K562 (cell line): ENCODE data around the gene CCDC33. TPM values are rescaled to one million over a fixed set of nuclear protein-coding genes. Genes with fewer than 3 reads are reported as not detected.

ENCODE experiments used
- ATAC-seq: fragments of 200-7000 bp; cut with Tn5 transposase; 3 replicates; pipeline ENCODE4 v1.9.1; 2020; ENCODE audit warnings: moderate library complexity
- BruUV-seq: library from RNA; stranded (reverse); fragments of 400-500 nt; replicated peaks from 2 replicates; lab custom pipeline; 2021; lab: Mats Ljungman, UMichigan
- CTCF ChIA-PET: fragments of 300-600 bp; formaldehyde crosslinking; extraction: SDS; loops from one replicate; lab custom pipeline; 2021; ENCODE audit warnings: low intra/inter-chr PET ratio; lab: Yijun Ruan, JAX
- POLR2A ChIA-PET: fragments of 300-600, 350-650 bp; sonication (Branson Sonifier 250); formaldehyde crosslinking; extraction: SDS; loops from one replicate; lab custom pipeline; 2021; ENCODE audit warnings: antibody characterized with exemption, inconsistent platforms; lab: Yijun Ruan, JAX
- DNase-seq, 4 experiments: peaks; one replicate each; pipeline versions ENCODE4 v3.0.0 to v3.0.0-alpha.2; 2011 to 2018; ENCODE audit warnings: low spot score in 3 of 4, mixed read lengths in 3 of 4; ENCODE audit errors: extremely low read depth in 1 of 4
- FAIRE-seq: peaks from 2 replicates; lab custom pipeline; 2011; peaks lifted over from hg19 to GRCh38; lab: Jason Lieb, UNC
- H2AFZ ChIP-seq: 2 replicates; pipeline ENCODE4 v1.6.0; 2011; ENCODE audit warnings: low read depth, low read length, control low read depth, inconsistent platforms
- H3K27ac ChIP-seq: fragments of 200-600 bp; 3 replicates; pipeline ENCODE4 v1.8.0; 2011; ENCODE audit warnings: low read depth, mild to moderate bottlenecking, control low read depth, inconsistent platforms, low read length, moderate library complexity, mixed read lengths; ENCODE audit errors: extremely low read depth
- H3K27me3 ChIP-seq, 2 experiments: fragments of 300-600 bp in 1 of 2; 2 replicates in 1 of 2; 3 replicates in 1 of 2; pipeline versions ENCODE4 v1.6.0 to v1.8.0; 2011; ENCODE audit warnings: inconsistent platforms in 2 of 2, low read length in 2 of 2, mild to moderate bottlenecking in 1 of 2, mixed read lengths in 1 of 2, moderate library complexity in 1 of 2; ENCODE audit not compliant: control insufficient read depth in 2 of 2, insufficient read depth in 2 of 2
- H3K36me3 ChIP-seq: fragments of 300-600 bp; 3 replicates; pipeline ENCODE4 v1.8.0; 2011; ENCODE audit warnings: mild to moderate bottlenecking, low read length, inconsistent platforms; ENCODE audit not compliant: control insufficient read depth, insufficient read depth
- H3K4me1 ChIP-seq, 2 experiments: fragments of 200-600 bp in 1 of 2; replicated peaks in 1 of 2; 2 replicates in 1 of 2; 3 replicates in 1 of 2; pipeline versions ENCODE4 v1.5.1 to v1.8.0; 2011; ENCODE audit warnings: inconsistent platforms in 2 of 2, low read length in 2 of 2, mild to moderate bottlenecking in 1 of 2, mixed read lengths in 1 of 2, moderate library complexity in 1 of 2; ENCODE audit not compliant: control insufficient read depth in 2 of 2, insufficient read depth in 2 of 2
- H3K4me2 ChIP-seq: 2 replicates; pipeline ENCODE4 v1.6.1; 2011; ENCODE audit warnings: low read length, control low read depth, inconsistent platforms, mixed read lengths; ENCODE audit not compliant: insufficient read depth
- H3K4me3 ChIP-seq: fragments of 200-600 bp; sonication (generic), shearing (Covaris generic); 2 replicates; pipeline ENCODE4 v1.5.1; 2016; ENCODE audit warnings: control low read depth, inconsistent platforms
- H3K79me2 ChIP-seq: fragments of 200-600 bp; 3 replicates; pipeline ENCODE4 v1.8.0; 2011; ENCODE audit warnings: low read length, inconsistent platforms; ENCODE audit not compliant: control insufficient read depth, insufficient read depth
- H3K9ac ChIP-seq, 2 experiments: 2 replicates each; pipeline versions ENCODE4 v1.6.0 to v1.6.1; 2011; ENCODE audit warnings: low read depth in 2 of 2, low read length in 2 of 2, control low read depth in 1 of 2, inconsistent platforms in 1 of 2, mild to moderate bottlenecking in 1 of 2, mixed read lengths in 1 of 2; ENCODE audit not compliant: insufficient read depth in 1 of 2
- H3K9me1 ChIP-seq: one replicate; pipeline ENCODE4 v1.6.0; 2011; ENCODE audit warnings: inconsistent platforms, mild to moderate bottlenecking, low read length, moderate library complexity; ENCODE audit not compliant: control insufficient read depth, insufficient read depth
- H3K9me3 ChIP-seq: replicated peaks from 2 replicates; pipeline ENCODE4 v1.5.1; 2011; ENCODE audit warnings: low read depth, low read length, inconsistent platforms; ENCODE audit not compliant: control insufficient read depth, insufficient read depth
- H4K20me1 ChIP-seq: replicated peaks from 2 replicates; pipeline ENCODE4 v1.6.1; 2011; ENCODE audit warnings: low read length, inconsistent platforms, mixed read lengths; ENCODE audit not compliant: control insufficient read depth, insufficient read depth
- ASH1L ChIP-seq: fragments of 450-650 bp; IDR thresholded peaks from 2 replicates; pipeline ENCODE4 v1.6.1; 2018; ENCODE audit warnings: borderline replicate concordance, mild to moderate bottlenecking, low read depth; ENCODE audit not compliant: partially characterized antibody
- CGGBP1 ChIP-seq: fragments of 250-450 bp; sonication (Bioruptor Pico); IDR thresholded peaks from 2 replicates; pipeline ENCODE4 v1.9.0; 2021; ENCODE audit warnings: mild to moderate bottlenecking
- CSDE1 ChIP-seq, 2 experiments: fragments of 450-650 bp; IDR thresholded peaks; 2 replicates each; pipeline ENCODE4 v1.6.1; 2016; ENCODE audit warnings: mild to moderate bottlenecking in 1 of 2
- GTF2E2 ChIP-seq: fragments of 200-800 bp; sonication (Bioruptor generic); IDR thresholded peaks from 2 replicates; pipeline ENCODE4 v1.6.1; 2016; ENCODE audit warnings: missing genetic modification characterization, missing compliant biosample characterization
- NCOA6 ChIP-seq: fragments of 450-650 bp; IDR thresholded peaks from 2 replicates; pipeline ENCODE4 v1.6.1; 2017; ENCODE audit warnings: mild to moderate bottlenecking
- NR2C2 ChIP-seq, 2 experiments: fragments of 200-800 bp in 1 of 2; sonication (Bioruptor generic) in 1 of 2; sonication (generic) in 1 of 2; formaldehyde crosslinking in 1 of 2; IDR thresholded peaks; 2 replicates each; pipeline versions ENCODE4 v1.6.1 to v1.8.0; 2016 to 2022; ENCODE audit warnings: mild to moderate bottlenecking in 1 of 2, missing compliant biosample characterization in 1 of 2, missing genetic modification characterization in 1 of 2, missing genetic modification reagents in 1 of 2
- SMAD1 ChIP-seq: fragments of 150-350 bp; IDR thresholded peaks from 2 replicates; pipeline ENCODE4 v1.6.1; 2014; ENCODE audit warnings: low read length, low read depth; ENCODE audit not compliant: partially characterized antibody
- TCF7L2 ChIP-seq: fragments of 150-350 bp; IDR thresholded peaks from 2 replicates; pipeline ENCODE4 v1.6.1; 2016; ENCODE audit warnings: low read depth, mild to moderate bottlenecking, low read length, moderate library complexity
- USF1 ChIP-seq: sonication (generic); formaldehyde crosslinking; IDR thresholded peaks from 2 replicates; pipeline ENCODE4 v1.9.0; 2022; ENCODE audit warnings: mild to moderate bottlenecking, missing genetic modification reagents
- ZBTB17 ChIP-seq: fragments of 450-650 bp; formaldehyde crosslinking; IDR thresholded peaks from 2 replicates; pipeline ENCODE4 v1.4.0; 2020; ENCODE audit warnings: mild to moderate bottlenecking
- ZBTB7A ChIP-seq: IDR thresholded peaks from 2 replicates; pipeline ENCODE4 v1.6.1; 2011; ENCODE audit warnings: low read depth, mild to moderate bottlenecking, low read length, moderate library complexity, borderline replicate concordance; ENCODE audit not compliant: control insufficient read depth
- ZNF280A ChIP-seq: fragments of 450-650 bp; IDR thresholded peaks from 2 replicates; pipeline ENCODE4 v1.6.1; 2018; ENCODE audit warnings: mild to moderate bottlenecking, low read depth; ENCODE audit not compliant: partially characterized antibody
- ZNF395 ChIP-seq: fragments of 200-800 bp; sonication (Bioruptor generic); IDR thresholded peaks from 2 replicates; pipeline ENCODE4 v1.6.1; 2017; ENCODE audit warnings: missing genetic modification characterization, missing compliant biosample characterization
- ZNF586 ChIP-seq: fragments of 450-650 bp; formaldehyde crosslinking; conservative IDR thresholded peaks from 2 replicates; pipeline ENCODE4 v1.4.0; 2020; ENCODE audit warnings: mild to moderate bottlenecking, moderate library complexity
- WGBS: fragments of 100-300 bp; shearing (Covaris generic); methylation state at CpG from one replicate; pipeline ENCODE4 v1.1.6; 2016; ENCODE audit warnings: low coverage, mixed read lengths; ENCODE audit not compliant: insufficient coverage; ENCODE audit errors: missing lambda C conversion rate; 5-methylcytosine and 5-hydroxymethylcytosine counted together
- in situ Hi-C: fragments of 300-500 bp; cut with MboI; formaldehyde crosslinking; loops from 4 replicates; pipeline ENCODE4 v1.15.0; 2018; ENCODE audit warnings: inconsistent platforms, mixed read lengths
- intact Hi-C: fragments of 100-400 bp; cut with micrococcal nuclease; formaldehyde crosslinking; loops from 2 replicates; pipeline ENCODE4 v1.14.2; 2022
- polyA plus RNA-seq, 8 experiments: library from polyadenylated mRNA; depleted of rRNA in 4 of 8; stranded (reverse) in 5 of 8; unstranded in 3 of 8; fragments of >200 nt; fragmentation: Nextera tagmentation in 2 of 8; fragmentation: Illumina TruSeq in 1 of 8; extraction: Ambion mirVana in 2 of 8; extraction: Trizol in 1 of 8; gene quantifications; 2 replicates each; pipeline versions ENCODE4 v1.2.1 to v1.2.3, GENCODE V29; 2011 to 2014; ENCODE audit warnings: inconsistent platforms in 1 of 8, missing spikeins in 1 of 8
- total RNA-seq, 7 experiments: library from RNA; depleted of rRNA in 6 of 7; stranded (reverse); fragments of >200 nt in 6 of 7; fragmentation: Illumina TruSeq in 2 of 7; extraction: Trizol in 2 of 7; gene quantifications; 2 replicates each; pipeline versions ENCODE4 v1.2.1 to v1.2.3, GENCODE V29; 2011 to 2021; ENCODE audit warnings: low replicate concordance in 1 of 7

Gene CCDC33
- total and polyA plus RNA-seq, 9 of the 15 experiments (the other 6 are each of a cell fraction or from before 2014, with no cell fraction given): 0.08 to 1.1 (median 0.15) TPM; not detected in 4

GRCh38 chr15:74328331-74329056 lies 92.4 kb downstream of the CCDC33 start (continued):
- TF ChIP-seq NCOA6 (no peak), TCF7L2 (no peak), SMAD1 (no peak), ZBTB7A (no peak), CSDE1 (IDR thresholded peaks at IDR 0.05) (no peak)
- TF ChIP-seq, all 486 proteins: peak for 0

- H3K36me3 ChIP-seq: no peaks in the 10 kb centered on the region
- no peak overlapping the region for H3K4me2 ChIP-seq
- H4K20me1 ChIP-seq: 0 out of 2 replicates have a peak, but pooled peaks cover 4% of the 10 kb centered on the region
- H3K4me1 ChIP-seq: peaks cover 0 to 3% of the 10 kb centered on the region in 2 experiments; a peak in 1 of 5 replicates
- in situ Hi-C loops (loop anchor here (25.0 kb wide), 1 partner anchor 956 kb away; the partner anchor contains the start of gene GOLGA6D), intact Hi-C loops (no loop called here)
- H3K9me3 ChIP-seq: no peaks in the 10 kb centered on the region
- ChIA-PET CTCF (interaction anchor here (0.8 kb wide), 1 partner anchor 440 kb away, joined by 3 read pairs; no protein-coding TSS in a partner anchor), POLR2A (interaction anchor here (0.6 to 1.3 kb wide), 2 partner anchors 9 to 23 kb away, joined by 3 to 4 read pairs; no protein-coding TSS in a partner anchor)
- DNase-seq: no peak
- peaks cover 9 to 62% of the 10 kb centered on the region in 2 experiments; a peak in 4 of 5 replicates for H3K27me3 ChIP-seq
- H3K4me3 ChIP-seq: no peak overlapping the region
- ATAC-seq: no peak; the same call in 2 of the 3 replicates
- no peak for FAIRE-seq
- H3K79me2 ChIP-seq: no peaks in the 10 kb centered on the region
- H3K27ac ChIP-seq: no peak overlapping the region
- no TSS peak for BruUV-seq
- no peak overlapping the region for H3K9ac ChIP-seq
- H2AFZ ChIP-seq: no peak overlapping the region
- 5% methylated on average over 10 of the region's 11 CpGs for WGBS
- peaks cover 4% of the 10 kb centered on the region for H3K9me1 ChIP-seq
- TF ChIP-seq CGGBP1 (CRISPR knock-in tag): no peak
- TF ChIP-seq USF1 (CRISPR knock-in tag): no peak
- no peak for TF ChIP-seq ZNF586 (CRISPR knock-in tag)
- no peak for TF ChIP-seq ZNF280A
- TF ChIP-seq NR2C2 (CRISPR knock-in tag; IDR thresholded peaks at IDR 0.05): no peak
- TF ChIP-seq NR2C2 (tag; IDR thresholded peaks at IDR 0.05): no peak
- no peak for TF ChIP-seq ASH1L
- TF ChIP-seq ZBTB17 (CRISPR knock-in tag): no peak
- TF ChIP-seq GTF2E2: no peak
- no peak for TF ChIP-seq ZNF395
Observed at GRCh38 chr15:74330861-74331408, 94.8 kb downstream of the CCDC33 start.
